Esophagus squamous epithelium (tissue), 5 donors: ENCODE results near the gene GRID2IP. TPM values are rescaled to one million over a fixed set of nuclear protein-coding genes. Genes with fewer than 3 reads are reported as not detected.
"Not testable (repeated sequence)": the region's sequence is repeated elsewhere in the genome, so short reads cannot be mapped to it uniquely, and the experiment has no call there.

Experiments used
- DNase-seq: peaks from one replicate; lab custom pipeline; 2025; lab: John Stamatoyannopoulos, UW
- H3K27ac ChIP-seq, 4 donors: fragments of 200-600 bp; sonication (generic); one replicate each; pipeline ENCODE4 v1.5.1; 2016 to 2019; ENCODE audit warnings: mild to moderate bottlenecking in 1 of 4
- H3K27me3 ChIP-seq, 4 donors: fragments of 200-600 bp; sonication (generic); 1 replicate in 3 of 4; 2 replicates in 1 of 4; pipeline versions ENCODE4 v1.5.1 to v1.6.0; 2017 to 2021; ENCODE audit warnings: antibody characterized with exemption in 1 of 4
- H3K36me3 ChIP-seq, 3 donors: fragments of 200-600 bp; sonication (generic); one replicate each; pipeline ENCODE4 v1.5.1; 2016 to 2019
- H3K4me1 ChIP-seq, 3 donors: fragments of 200-600 bp; sonication (generic); one replicate each; pipeline ENCODE4 v1.5.1; 2017 to 2019
- H3K4me3 ChIP-seq, 4 donors: fragments of 200-600 bp; sonication (generic); 1 replicate in 3 of 4; 2 replicates in 1 of 4; pipeline ENCODE4 v1.5.1; 2016 to 2019; ENCODE audit warnings: mild to moderate bottlenecking in 2 of 4, moderate library complexity in 1 of 4
- H3K9me3 ChIP-seq, 3 donors: fragments of 200-600 bp; sonication (generic); one replicate each; pipeline ENCODE4 v1.5.1; 2016 to 2019
- POLR2A ChIP-seq, 4 donors: fragments of 450-650 bp; IDR thresholded peaks; one replicate each; pipeline ENCODE4 v1.6.1; 2017; ENCODE audit warnings: antibody characterized with exemption in 4 of 4, mild to moderate bottlenecking in 4 of 4, moderate library complexity in 3 of 4
- WGBS, 2 donors: methylation state at CpG; one replicate each; pipeline ENCODE4 v1.1.5; 2018; 5-methylcytosine and 5-hydroxymethylcytosine counted together
- intact Hi-C: fragments of 100-400 bp; cut with DNase I; formaldehyde crosslinking; loops from one replicate; pipeline ENCODE4 v1.15.0; 2022
- total RNA-seq, 4 donors: library from RNA; depleted of rRNA; stranded (reverse); fragments of >200 nt; gene quantifications; one replicate each; pipeline ENCODE4 v1.1.0, GENCODE V29; 2016
- TF ChIP-seq, protein P1 (sequence below), 6 experiments: fragments of 450-650 bp in 4 of 6; fragments of 200-600 bp in 2 of 6; sonication (generic) in 2 of 6; IDR thresholded peaks; one replicate each; pipeline ENCODE4 v1.5.1; 2016 to 2019; ENCODE audit warnings: antibody characterized with exemption in 6 of 6, mild to moderate bottlenecking in 4 of 6, moderate library complexity in 4 of 6
- donor health status: DM: yes; HTN: yes; CAD: no.

GRID2IP gene
- total RNA-seq, 4 donors from 2014 or later = 0.38 to 1.1 (median 0.44) TPM; not detected in 1

DNA sequence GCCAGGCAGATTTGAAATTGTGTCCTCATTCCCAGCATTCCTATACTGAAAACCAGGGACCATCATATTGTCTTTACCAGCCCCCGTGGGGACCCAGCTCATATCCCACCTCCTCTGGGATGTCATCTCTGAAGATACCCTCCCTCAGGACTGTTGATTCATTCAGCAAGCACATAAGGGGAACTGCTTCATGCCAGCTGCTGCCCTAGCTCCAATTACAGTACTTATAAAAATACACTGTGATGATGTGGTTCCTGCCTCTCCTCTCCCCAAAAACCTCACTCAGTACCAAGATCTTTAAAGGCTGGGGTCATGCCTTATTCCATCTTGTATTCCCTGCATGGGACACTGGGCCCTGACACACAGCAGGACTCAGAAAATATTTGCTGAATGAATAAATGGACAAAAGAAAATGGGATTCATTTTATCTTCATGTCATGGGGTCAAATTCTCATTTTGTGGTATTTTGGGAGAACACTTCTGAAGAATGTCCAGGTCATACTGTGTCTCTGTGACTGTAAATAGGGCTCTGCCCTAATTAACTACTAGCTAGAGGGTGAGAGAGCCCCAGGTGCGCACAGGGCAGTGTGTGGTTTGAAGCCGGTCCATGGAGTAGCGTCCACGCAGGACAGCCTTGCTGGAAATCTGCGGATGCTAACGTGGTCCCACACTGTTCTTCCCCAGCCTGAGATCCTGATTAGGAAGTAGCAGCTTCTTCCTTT is 74.5 kb downstream of the GRID2IP start:
- DNase-seq = no peak
- WGBS, 2 donors = 84 to 91% methylated on average over 5 to 7 of the region's 7 CpGs
- TF ChIP-seq, protein P1, sequence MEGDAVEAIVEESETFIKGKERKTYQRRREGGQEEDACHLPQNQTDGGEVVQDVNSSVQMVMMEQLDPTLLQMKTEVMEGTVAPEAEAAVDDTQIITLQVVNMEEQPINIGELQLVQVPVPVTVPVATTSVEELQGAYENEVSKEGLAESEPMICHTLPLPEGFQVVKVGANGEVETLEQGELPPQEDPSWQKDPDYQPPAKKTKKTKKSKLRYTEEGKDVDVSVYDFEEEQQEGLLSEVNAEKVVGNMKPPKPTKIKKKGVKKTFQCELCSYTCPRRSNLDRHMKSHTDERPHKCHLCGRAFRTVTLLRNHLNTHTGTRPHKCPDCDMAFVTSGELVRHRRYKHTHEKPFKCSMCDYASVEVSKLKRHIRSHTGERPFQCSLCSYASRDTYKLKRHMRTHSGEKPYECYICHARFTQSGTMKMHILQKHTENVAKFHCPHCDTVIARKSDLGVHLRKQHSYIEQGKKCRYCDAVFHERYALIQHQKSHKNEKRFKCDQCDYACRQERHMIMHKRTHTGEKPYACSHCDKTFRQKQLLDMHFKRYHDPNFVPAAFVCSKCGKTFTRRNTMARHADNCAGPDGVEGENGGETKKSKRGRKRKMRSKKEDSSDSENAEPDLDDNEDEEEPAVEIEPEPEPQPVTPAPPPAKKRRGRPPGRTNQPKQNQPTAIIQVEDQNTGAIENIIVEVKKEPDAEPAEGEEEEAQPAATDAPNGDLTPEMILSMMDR (IDR thresholded peaks at IDR 0.05) = no peak
- no peak for TF ChIP-seq POLR2A (IDR thresholded peaks at IDR 0.05)
- H3K9me3 ChIP-seq = no peaks in the 10 kb centered on the region
- peaks cover 6 to 58% (median 6%) of the 10 kb centered on the region in 3 donors for H3K36me3 ChIP-seq
- no peak overlapping the region for H3K4me3 ChIP-seq
- intact Hi-C loops = no loop called here
- H3K4me1 ChIP-seq = peaks cover 15 to 59% (median 18%) of the 10 kb centered on the region in 3 donors
- no peak overlapping the region for H3K27ac ChIP-seq
- no peaks in the 10 kb centered on the region for H3K27me3 ChIP-seq

DNA sequence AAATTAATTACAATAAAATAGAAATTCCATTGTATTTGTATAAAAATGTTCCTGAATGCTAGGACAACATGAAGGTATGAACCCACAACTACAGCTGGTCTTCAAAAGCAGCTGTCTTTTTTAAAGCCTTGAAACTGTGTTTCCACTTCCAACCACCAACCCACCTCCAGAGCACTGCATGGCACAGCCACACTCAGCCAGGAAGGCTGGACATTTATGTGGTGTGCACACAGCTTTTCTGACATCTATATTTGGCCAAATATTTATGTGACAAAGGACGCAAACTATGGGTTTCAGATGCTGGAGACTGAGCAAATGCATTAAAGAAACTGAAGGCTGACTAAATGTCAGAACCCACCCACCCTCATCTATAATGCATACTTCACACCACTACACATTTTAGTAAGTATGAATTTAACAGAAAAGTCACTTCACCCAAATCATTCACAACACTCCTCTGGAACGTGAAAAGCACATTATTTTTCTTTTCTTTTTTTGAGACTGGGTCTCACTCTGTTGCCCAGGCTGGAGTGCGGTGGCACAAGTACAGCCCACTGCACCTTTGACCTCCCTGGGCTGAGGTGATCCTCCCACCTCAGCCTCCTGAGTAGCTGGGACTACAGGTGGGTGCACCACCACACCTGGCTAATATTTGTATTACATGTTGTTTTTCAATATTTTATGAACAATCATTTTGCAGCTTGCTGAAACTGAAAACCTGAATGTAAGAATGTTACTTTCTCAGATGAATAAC is 75.7 kb downstream of the GRID2IP start:
- Histone ChIP-seq H3K27ac (no peak overlapping the region), H3K9me3 (no peaks in the 10 kb centered on the region), H3K4me3 (no peak overlapping the region), H3K36me3 (peaks cover 6 to 62% (median 6%) of the 10 kb centered on the region in 3 donors), H3K4me1 (peaks cover 10 to 48% (median 11%) of the 10 kb centered on the region in 3 donors), H3K27me3 (no peaks in the 10 kb centered on the region)
- no peak for DNase-seq
- no peak for TF ChIP-seq POLR2A (IDR thresholded peaks at IDR 0.05)
- TF ChIP-seq, protein P1 (IDR thresholded peaks at IDR 0.05) = no peak
- intact Hi-C loops = no loop called here
- 82% methylated on average over 3 of the region's 3 CpGs for WGBS, 2 donors

GRCh38 chr7:6465862-6466261 is 85.4 kb downstream of the GRID2IP start:
- 93 to 96% methylated on average over 8 of the region's 8 CpGs for WGBS, 2 donors
- Histone ChIP-seq H3K27ac (no peak overlapping the region), H3K36me3 (peaks cover 12 to 100% (median 53%) of the 10 kb centered on the region in 3 donors), H3K4me3 (no peak overlapping the region), H3K4me1 (no peaks in the 10 kb centered on the region), H3K9me3 (no peaks in the 10 kb centered on the region), H3K27me3 (no peaks in the 10 kb centered on the region)
- intact Hi-C loops = no loop called here
- no peak for DNase-seq
- TF ChIP-seq, protein P1 (IDR thresholded peaks at IDR 0.05) = no peak
- TF ChIP-seq POLR2A (IDR thresholded peaks at IDR 0.05) = no peak

DNA sequence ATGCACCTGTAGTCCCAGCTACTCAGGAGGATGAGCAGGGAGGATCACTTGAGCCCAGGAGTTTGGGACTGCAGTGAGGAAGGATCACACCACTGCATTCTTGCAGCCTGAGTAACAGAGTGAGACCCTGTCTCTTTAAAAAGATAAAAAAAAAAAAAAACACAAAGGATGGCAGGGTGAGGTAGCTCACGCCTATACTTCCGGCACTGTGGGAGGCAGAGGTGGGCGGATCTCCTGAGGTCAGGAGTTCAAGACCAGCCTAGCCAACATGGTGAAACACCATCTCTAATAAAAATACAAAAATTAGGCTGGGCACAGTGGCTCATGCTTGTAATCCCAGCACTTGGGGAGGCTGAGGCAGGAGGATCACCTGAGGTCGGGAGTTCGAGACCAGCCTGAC is 87.7 kb downstream of the GRID2IP start:
- H3K9me3 ChIP-seq, H3K4me3 ChIP-seq, H3K27me3 ChIP-seq, H3K27ac ChIP-seq, DNase-seq, H3K4me1 ChIP-seq, intact Hi-C loops: not testable (repeated sequence)
- peaks cover 6 to 82% (median 33%) of the 10 kb centered on the region in 3 donors for H3K36me3 ChIP-seq
- whole genome bisulfite sequencing, 2 donors = 74 to 77% methylated on average over 4 to 5 of the region's 5 CpGs

DNA sequence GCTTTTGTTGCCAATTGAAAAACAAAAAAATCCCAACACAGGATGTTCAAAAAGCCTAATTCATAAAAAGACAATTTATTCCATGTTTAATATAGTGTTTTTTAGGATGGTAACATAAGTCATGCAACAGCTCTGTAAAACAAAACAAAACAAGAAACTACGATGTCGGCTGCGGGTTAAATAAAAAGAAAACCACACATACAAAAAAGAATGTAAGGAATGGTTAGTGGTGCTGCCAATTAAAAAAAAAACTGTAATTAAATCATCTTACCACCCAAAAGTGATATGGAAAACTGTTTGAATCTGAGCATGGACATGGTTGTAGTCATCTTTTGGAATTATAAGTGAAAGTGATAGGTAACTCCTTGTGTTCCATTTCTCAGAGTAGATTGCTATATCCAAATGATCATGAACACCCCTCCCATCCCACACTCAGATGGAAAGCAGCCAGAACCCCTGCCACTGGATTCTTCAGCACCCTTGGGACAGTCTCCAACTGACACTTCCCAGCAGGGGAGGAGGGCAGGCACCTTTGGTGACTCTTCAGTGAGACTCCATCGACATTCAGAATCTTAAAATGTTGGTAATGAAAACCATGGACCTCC is 89.2 kb downstream of the GRID2IP start:
- H3K4me1 ChIP-seq = peaks cover 0 to 4% (median 0%) of the 10 kb centered on the region in 3 donors
- no peak for TF ChIP-seq POLR2A (IDR thresholded peaks at IDR 0.05)
- TF ChIP-seq, protein P1 (IDR thresholded peaks at IDR 0.05) = no peak
- no peak overlapping the region for H3K27ac ChIP-seq
- intact Hi-C loops = no loop called here
- WGBS, 2 donors = 65 to 85% methylated on average over 4 of the region's 4 CpGs
- no peak for DNase-seq
- no peaks in the 10 kb centered on the region for H3K27me3 ChIP-seq
- H3K9me3 ChIP-seq = no peaks in the 10 kb centered on the region
- H3K4me3 ChIP-seq = no peak overlapping the region
- H3K36me3 ChIP-seq = peaks cover 6 to 67% (median 22%) of the 10 kb centered on the region in 3 donors
